Effector memory CD8-positive, alpha-beta T cell (primary cell): ENCODE measurements around the gene GAST.

Experiments used
- ATAC-seq: fragments of 150-1000 bp; cut with Tn5 transposase; replicated peaks from 2 replicates; pipeline ENCODE4 v1.10.0; 2021; ENCODE audit warnings: mild to moderate bottlenecking, moderate library complexity
- DNase-seq, 3 experiments: peaks; one replicate each; pipeline ENCODE4 v3.0.0; 2021
- H3K27ac Mint-ChIP-seq, 2 donors: one replicate each; pipeline ENCODE4 v1.8.0; 2022; ENCODE audit warnings: mild to moderate bottlenecking in 2 of 2, mixed read lengths in 2 of 2, moderate library complexity in 2 of 2
- H3K27me3 Mint-ChIP-seq, 2 donors: one replicate each; pipeline ENCODE4 v1.8.0; 2022; ENCODE audit warnings: mixed read lengths in 2 of 2
- H3K36me3 Mint-ChIP-seq: one replicate; pipeline ENCODE4 v1.8.0; 2022; ENCODE audit warnings: mild to moderate bottlenecking, moderate library complexity, mixed read lengths; ENCODE audit not compliant: insufficient read depth
- H3K4me1 Mint-ChIP-seq, 2 donors: one replicate each; pipeline ENCODE4 v1.8.0; 2022; ENCODE audit warnings: low read depth in 2 of 2, mixed read lengths in 2 of 2
- H3K4me3 Mint-ChIP-seq, 2 donors: one replicate each; pipeline ENCODE4 v1.8.0; 2022; ENCODE audit warnings: mild to moderate bottlenecking in 2 of 2, mixed read lengths in 2 of 2, moderate library complexity in 2 of 2
- H3K9me3 Mint-ChIP-seq, 2 donors: one replicate each; pipeline ENCODE4 v1.8.0; 2022; ENCODE audit warnings: mixed read lengths in 2 of 2

GAST gene

GRCh38 chr17:41710472-41711090 lies 1.6 kb upstream of the GAST start:
- Mint-ChIP-seq H3K36me3 (no peaks in the 10 kb centered on the region), H3K27ac (no peak overlapping the region), H3K4me3 (no peak overlapping the region), H3K9me3 (no peaks in the 10 kb centered on the region), H3K4me1 (peaks cover 0 to 4% of the 10 kb centered on the region in 2 donors), H3K27me3 (peaks cover 22 to 58% of the 10 kb centered on the region in 2 donors)
- DNase-seq (no peak), ATAC-seq (no peak)

GRCh38 chr17:41717408-41718286 lies 5.5 kb downstream of the GAST start:
- H3K27ac Mint-ChIP-seq, result no peak overlapping the region
- H3K4me1 Mint-ChIP-seq, result peaks cover 0 to 4% of the 10 kb centered on the region in 2 donors
- no peak for DNase-seq
- H3K27me3 Mint-ChIP-seq, result peaks cover 6 to 17% of the 10 kb centered on the region in 2 donors
- no peaks in the 10 kb centered on the region for H3K36me3 Mint-ChIP-seq
- no peak for ATAC-seq
- H3K4me3 Mint-ChIP-seq, result no peak overlapping the region
- H3K9me3 Mint-ChIP-seq, result no peaks in the 10 kb centered on the region

GRCh38 chr17:41718287-41718645 lies 6.1 kb downstream of the GAST start:
- Mint-ChIP-seq H3K27me3 (peaks cover 9 to 21% of the 10 kb centered on the region in 2 donors), H3K4me1 (peaks cover 0 to 4% of the 10 kb centered on the region in 2 donors), H3K4me3 (no peak overlapping the region), H3K27ac (no peak overlapping the region), H3K36me3 (no peaks in the 10 kb centered on the region), H3K9me3 (no peaks in the 10 kb centered on the region)
- DNase-seq, result no peak
- no peak for ATAC-seq

- ATAC-seq (no peak), DNase-seq (no peak)
- Mint-ChIP-seq H3K27me3 (peaks cover 22 to 48% of the 10 kb centered on the region in 2 donors), H3K27ac (no peak overlapping the region), H3K9me3 (no peaks in the 10 kb centered on the region), H3K4me1 (peaks cover 0 to 4% of the 10 kb centered on the region in 2 donors), H3K4me3 (no peak overlapping the region), H3K36me3 (no peaks in the 10 kb centered on the region)
These were observed 10.1 kb downstream of the GAST start for GRCh38 chr17:41722231-41722630.

- ATAC-seq, result no peak
These were observed 11.8 kb downstream of the GAST start for GRCh38 chr17:41723801-41724475.

GRCh38 chr17:41724476-41725050 lies 12.4 kb downstream of the GAST start:
- ATAC-seq, result no peak
- Mint-ChIP-seq H3K27me3 (peaks cover 22 to 63% of the 10 kb centered on the region in 2 donors), H3K4me1 (no peaks in the 10 kb centered on the region), H3K9me3 (no peaks in the 10 kb centered on the region), H3K4me3 (no peak overlapping the region), H3K27ac (no peak overlapping the region), H3K36me3 (no peaks in the 10 kb centered on the region)
- no peak for DNase-seq

More at GRCh38 chr17:41723801-41724475, 11.8 kb downstream of the GAST start:
- Mint-ChIP-seq H3K4me1 (no peaks in the 10 kb centered on the region), H3K9me3 (no peaks in the 10 kb centered on the region), H3K27ac (no peak overlapping the region), H3K27me3 (peaks cover 22 to 63% of the 10 kb centered on the region in 2 donors), H3K36me3 (no peaks in the 10 kb centered on the region), H3K4me3 (no peak overlapping the region)
- no peak for DNase-seq

- H3K4me3 Mint-ChIP-seq, result no peak overlapping the region
- DNase-seq, result no peak
- no peak overlapping the region for H3K27ac Mint-ChIP-seq
- no peaks in the 10 kb centered on the region for H3K9me3 Mint-ChIP-seq
- H3K27me3 Mint-ChIP-seq, result peaks cover 22 to 63% of the 10 kb centered on the region in 2 donors
- H3K4me1 Mint-ChIP-seq, result no peaks in the 10 kb centered on the region
- no peak for ATAC-seq
- no peaks in the 10 kb centered on the region for H3K36me3 Mint-ChIP-seq
These were observed 13.0 kb downstream of the GAST start for GRCh38 chr17:41725134-41725533.

- Mint-ChIP-seq H3K9me3 (no peaks in the 10 kb centered on the region), H3K4me1 (no peaks in the 10 kb centered on the region), H3K27ac (no peak overlapping the region), H3K4me3 (no peak overlapping the region), H3K27me3 (peaks cover 32 to 70% of the 10 kb centered on the region in 2 donors), H3K36me3 (no peaks in the 10 kb centered on the region)
- ATAC-seq (no peak), DNase-seq (no peak)
These were observed 15.9 kb downstream of the GAST start for GRCh38 chr17:41728056-41728455.

GRCh38 chr17:41730479-41730878 lies 18.3 kb downstream of the GAST start:
- ATAC-seq (no peak), DNase-seq (no peak)
- H3K4me3 Mint-ChIP-seq, result no peak overlapping the region
- no peaks in the 10 kb centered on the region for H3K36me3 Mint-ChIP-seq
- peaks cover 41 to 74% of the 10 kb centered on the region in 2 donors for H3K27me3 Mint-ChIP-seq
- H3K9me3 Mint-ChIP-seq, result no peaks in the 10 kb centered on the region
- H3K27ac Mint-ChIP-seq, result peak overlapping the region in 1 of 2 donors; percentile 5
- H3K4me1 Mint-ChIP-seq, result peaks cover 3 to 4% of the 10 kb centered on the region in 2 donors

GRCh38 chr17:41731836-41732235 lies 19.7 kb downstream of the GAST start:
- DNase-seq (no peak), ATAC-seq (no peak)
- Mint-ChIP-seq H3K36me3 (no peaks in the 10 kb centered on the region), H3K4me3 (no peak overlapping the region), H3K27me3 (peaks cover 52 to 83% of the 10 kb centered on the region in 2 donors), H3K4me1 (peaks cover 3 to 4% of the 10 kb centered on the region in 2 donors), H3K9me3 (no peaks in the 10 kb centered on the region), H3K27ac (no peak overlapping the region)

GRCh38 chr17:41733348-41734138 lies 21.4 kb downstream of the GAST start:
- Mint-ChIP-seq H3K4me1 (peaks cover 3 to 5% of the 10 kb centered on the region in 2 donors), H3K27me3 (peaks cover 60 to 77% of the 10 kb centered on the region in 2 donors), H3K36me3 (no peaks in the 10 kb centered on the region), H3K27ac (no peak overlapping the region), H3K9me3 (no peaks in the 10 kb centered on the region), H3K4me3 (no peak overlapping the region)
- no peak for DNase-seq
- ATAC-seq, result no peak

- H3K27ac Mint-ChIP-seq, result no peak within 1 kb of the TSS
- H3K27me3 Mint-ChIP-seq, result peaks cover 60 to 74% of the 10 kb centered on the region in 2 donors
- H3K4me3 Mint-ChIP-seq, result no peak within 1 kb of the TSS
- no peaks in the 10 kb centered on the region for H3K36me3 Mint-ChIP-seq
- H3K4me1 Mint-ChIP-seq, result peaks cover 3 to 5% of the 10 kb centered on the region in 2 donors
- H3K9me3 Mint-ChIP-seq, result no peaks in the 10 kb centered on the region
- DNase-seq (no peak), ATAC-seq (no peak)
These were observed 22.2 kb downstream of the GAST start, which contains the start of gene HAP1 for GRCh38 chr17:41734139-41734948. TSS of gene HAP1 (minus strand) at chr17:41734643. CDS start at chr17:41734634, 9 bp downstream.
